Epithelial cell of esophagus (primary cell): ENCODE data around the gene FKBP10.

ENCODE experiments used
- DNase-seq: peaks from one replicate; pipeline ENCODE4 v3.0.0; 2010; ENCODE audit warnings: low read depth
- H3K4me3 ChIP-seq: 2 replicates; pipeline ENCODE4 v1.5.1; 2011; ENCODE audit warnings: mild to moderate bottlenecking, low read length, control low read depth
- TF ChIP-seq, protein P1 (sequence below): IDR thresholded peaks from 2 replicates; pipeline ENCODE4 v1.5.1; 2011; ENCODE audit warnings: low read depth, mild to moderate bottlenecking, low read length, control low read depth, inconsistent platforms; ENCODE audit not compliant: insufficient read depth; ENCODE audit errors: missing control alignments

FKBP10 gene

DNA sequence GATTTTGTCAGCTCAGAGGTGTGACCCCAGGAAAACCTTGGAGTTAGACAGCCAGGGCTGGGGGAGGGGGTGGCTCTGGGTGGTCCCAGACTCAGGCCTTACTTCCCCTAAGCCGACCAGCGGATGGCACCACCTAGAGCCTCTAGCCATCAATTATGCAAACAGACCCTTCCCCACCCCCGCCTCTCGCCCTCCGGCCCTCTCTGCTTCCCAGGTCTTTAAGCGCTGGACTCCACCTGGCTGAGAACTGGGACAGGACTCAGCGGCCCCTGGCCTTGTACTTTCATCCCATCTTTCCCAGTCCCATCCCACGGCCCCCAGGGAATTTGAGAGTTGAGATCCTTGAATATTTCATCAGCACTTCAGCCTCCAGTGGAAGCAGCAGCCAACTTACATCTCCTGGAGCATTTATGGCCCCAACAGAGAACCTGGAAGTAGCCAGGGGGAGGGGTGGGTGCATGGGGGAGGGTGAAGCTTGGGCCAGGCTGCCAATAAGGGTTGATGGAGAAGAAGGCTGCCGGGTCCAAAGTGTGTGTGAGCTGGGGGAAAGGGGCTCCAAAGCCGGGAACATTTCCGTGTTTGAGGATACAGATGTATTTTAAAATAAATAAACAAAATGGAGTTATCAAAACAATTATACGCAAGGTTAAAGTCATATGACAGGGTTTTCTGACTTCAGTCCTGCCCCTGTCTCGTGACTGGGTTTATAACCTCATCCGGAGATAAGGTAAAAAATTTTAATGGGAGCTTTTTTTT lies 18.8 kb upstream of the FKBP10 start:
- no peak for DNase-seq
- TF ChIP-seq, protein P1, sequence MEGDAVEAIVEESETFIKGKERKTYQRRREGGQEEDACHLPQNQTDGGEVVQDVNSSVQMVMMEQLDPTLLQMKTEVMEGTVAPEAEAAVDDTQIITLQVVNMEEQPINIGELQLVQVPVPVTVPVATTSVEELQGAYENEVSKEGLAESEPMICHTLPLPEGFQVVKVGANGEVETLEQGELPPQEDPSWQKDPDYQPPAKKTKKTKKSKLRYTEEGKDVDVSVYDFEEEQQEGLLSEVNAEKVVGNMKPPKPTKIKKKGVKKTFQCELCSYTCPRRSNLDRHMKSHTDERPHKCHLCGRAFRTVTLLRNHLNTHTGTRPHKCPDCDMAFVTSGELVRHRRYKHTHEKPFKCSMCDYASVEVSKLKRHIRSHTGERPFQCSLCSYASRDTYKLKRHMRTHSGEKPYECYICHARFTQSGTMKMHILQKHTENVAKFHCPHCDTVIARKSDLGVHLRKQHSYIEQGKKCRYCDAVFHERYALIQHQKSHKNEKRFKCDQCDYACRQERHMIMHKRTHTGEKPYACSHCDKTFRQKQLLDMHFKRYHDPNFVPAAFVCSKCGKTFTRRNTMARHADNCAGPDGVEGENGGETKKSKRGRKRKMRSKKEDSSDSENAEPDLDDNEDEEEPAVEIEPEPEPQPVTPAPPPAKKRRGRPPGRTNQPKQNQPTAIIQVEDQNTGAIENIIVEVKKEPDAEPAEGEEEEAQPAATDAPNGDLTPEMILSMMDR = no peak

DNA sequence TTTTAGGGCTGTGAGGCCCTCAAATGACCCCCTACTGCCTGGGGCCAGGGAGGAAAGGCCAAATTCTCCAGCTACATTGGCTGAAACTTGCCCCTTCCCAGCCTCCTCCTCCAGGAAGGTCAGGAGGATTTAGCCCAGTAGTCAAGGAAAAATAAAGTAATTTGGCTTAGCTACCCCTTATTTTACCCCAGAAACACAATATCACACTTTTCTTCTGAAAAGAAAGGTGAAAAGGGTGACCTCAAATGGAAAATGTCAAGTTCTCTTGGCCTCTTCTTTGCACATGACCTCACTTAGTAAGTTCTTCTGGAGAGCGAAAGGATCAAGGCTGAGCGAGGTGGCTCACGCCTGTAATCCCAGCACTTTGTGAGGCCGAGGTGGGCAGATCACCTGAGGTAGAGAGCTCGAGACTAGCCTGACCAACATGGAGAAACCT lies 18.2 kb upstream of the FKBP10 start:
- no peak overlapping the region for H3K4me3 ChIP-seq
- no peak for DNase-seq
- TF ChIP-seq, protein P1 = no peak

More for the DNA sequence above, 18.8 kb upstream of the FKBP10 start:
- H3K4me3 ChIP-seq = peak overlapping the region; percentile 37

DNA sequence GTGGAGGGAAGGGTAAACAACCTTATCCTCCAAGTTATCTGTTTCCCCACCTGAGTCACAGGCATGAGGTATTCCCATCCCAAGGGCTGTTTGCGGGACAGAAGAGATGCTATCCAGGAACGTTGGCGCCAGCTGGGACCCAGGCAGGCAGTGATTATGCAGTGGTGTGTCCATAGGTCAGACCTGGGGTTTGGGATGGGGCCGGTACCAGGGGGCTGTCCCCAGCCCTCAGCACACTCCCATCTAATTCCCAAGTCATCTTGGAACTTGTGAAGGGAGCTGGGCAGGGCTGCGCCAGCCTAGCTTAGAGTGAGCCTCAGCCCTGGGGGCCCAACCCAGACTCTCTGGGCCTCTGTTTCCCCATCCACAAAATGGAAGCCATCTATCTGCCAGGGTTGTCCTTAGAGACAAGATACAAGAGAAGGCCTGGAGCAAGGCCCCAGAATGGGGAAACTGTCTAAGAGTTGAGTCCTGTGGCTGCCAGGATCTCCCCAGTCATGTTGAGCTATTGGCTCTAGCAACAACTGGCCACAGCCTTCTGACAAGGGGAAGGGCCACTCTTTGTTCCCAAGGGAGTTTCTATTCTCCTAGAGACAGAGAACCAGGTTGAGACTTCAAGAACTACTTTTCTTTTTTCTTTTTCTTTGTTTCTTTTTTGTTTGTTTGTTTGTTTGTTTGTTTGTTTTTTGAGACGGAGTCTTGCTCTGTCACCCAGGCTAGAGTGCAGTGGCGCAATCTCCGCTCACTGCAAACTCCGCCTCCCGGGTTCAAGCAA lies 16.5 kb upstream of the FKBP10 start:
- no peak overlapping the region for H3K4me3 ChIP-seq
- TF ChIP-seq, protein P1 = no peak
- no peak for DNase-seq

DNA sequence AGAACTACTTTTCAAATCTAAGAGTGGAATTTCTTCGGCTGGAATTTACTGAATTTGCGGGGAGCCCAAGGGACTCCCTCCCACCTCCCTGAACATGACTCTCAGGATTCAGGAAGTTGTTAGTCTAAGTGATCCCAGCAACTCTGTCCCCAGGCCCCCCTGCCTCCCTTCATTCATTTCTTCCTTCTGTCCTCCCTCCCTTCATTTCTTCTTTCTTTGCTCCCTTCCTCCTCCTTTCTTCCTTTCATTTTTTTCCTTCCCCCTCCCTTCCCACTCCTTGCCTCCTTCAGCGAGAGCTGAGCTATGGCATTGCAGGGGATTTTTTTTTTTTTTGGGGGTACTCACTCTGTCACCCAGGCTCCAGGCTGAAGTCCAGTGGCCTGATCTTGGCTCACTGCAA lies 15.4 kb upstream of the FKBP10 start:
- no peak overlapping the region for H3K4me3 ChIP-seq
- TF ChIP-seq, protein P1 = no peak
- DNase-seq = no peak

DNA sequence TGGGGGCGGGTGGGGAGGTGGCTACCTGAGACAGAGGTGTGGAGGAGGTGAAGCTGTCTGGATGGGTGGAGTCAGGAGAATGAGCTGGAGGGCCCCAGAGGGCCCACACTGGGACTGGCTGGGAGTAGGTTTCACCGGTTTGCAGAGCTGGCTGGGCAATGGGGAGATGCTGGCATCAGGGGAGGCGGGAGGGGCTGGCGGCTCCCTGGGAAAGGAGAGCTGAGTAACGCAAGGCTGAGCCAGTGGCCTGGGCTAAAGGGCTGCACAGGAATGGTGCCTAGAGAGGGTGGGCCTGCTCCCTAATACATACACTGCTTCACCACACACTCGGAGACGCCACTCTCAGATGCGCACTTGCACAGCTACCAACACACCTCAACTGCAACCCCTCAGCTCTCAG lies 13.4 kb upstream of the FKBP10 start:
- DNase-seq = peak; percentile 93
- H3K4me3 ChIP-seq = no peak overlapping the region
- TF ChIP-seq, protein P1 = no peak

DNA sequence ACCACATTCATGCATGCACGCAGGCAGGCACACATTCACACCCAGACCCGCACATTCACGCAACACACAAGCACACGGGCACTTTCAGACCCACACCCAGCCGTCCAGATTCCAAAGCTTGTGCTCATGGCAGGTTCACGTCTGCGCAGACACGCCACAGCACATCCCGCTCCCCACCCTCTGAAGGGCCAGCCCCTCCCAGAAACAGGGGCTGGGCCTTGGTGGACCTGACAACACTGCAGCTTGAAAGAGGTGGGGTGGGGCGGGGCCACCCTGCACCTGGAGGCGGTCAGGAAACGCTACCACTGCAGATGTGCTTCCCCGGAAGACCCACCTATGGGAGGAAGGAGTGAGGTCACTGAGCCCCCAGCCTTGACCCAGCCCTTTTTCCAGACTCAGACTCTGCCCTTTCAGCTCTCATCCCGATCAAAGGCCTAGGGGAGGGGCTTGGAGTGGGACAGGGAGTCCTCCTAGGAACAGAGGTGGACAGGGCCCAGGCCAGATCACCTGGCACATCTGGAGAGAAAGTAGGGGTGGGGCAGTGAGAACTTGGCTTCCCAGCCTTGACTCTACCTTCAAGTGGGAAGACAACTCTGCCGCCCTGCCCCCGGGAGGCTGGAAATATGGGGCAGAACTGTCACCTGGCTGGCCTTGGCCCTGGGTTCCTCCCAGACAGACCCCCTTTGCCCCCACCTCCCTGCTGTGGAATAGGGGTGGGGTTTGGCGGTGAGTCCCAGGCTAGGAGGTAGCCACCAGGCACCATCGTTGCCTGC lies 12.0 kb upstream of the FKBP10 start:
- peak; percentile 100 for DNase-seq
- TF ChIP-seq, protein P1 = no peak
- H3K4me3 ChIP-seq = peak overlapping the region; percentile 21
